ENCODE measurements around the gene STK32C. TPM values are rescaled to one million over a fixed set of nuclear protein-coding genes. Genes with fewer than 3 reads are reported as not detected.

Gene STK32C
- total and polyA plus RNA-seq, 2 of the 4 experiments (the other 2 are of a cell fraction) = 5.0 to 8.3 TPM

DNA sequence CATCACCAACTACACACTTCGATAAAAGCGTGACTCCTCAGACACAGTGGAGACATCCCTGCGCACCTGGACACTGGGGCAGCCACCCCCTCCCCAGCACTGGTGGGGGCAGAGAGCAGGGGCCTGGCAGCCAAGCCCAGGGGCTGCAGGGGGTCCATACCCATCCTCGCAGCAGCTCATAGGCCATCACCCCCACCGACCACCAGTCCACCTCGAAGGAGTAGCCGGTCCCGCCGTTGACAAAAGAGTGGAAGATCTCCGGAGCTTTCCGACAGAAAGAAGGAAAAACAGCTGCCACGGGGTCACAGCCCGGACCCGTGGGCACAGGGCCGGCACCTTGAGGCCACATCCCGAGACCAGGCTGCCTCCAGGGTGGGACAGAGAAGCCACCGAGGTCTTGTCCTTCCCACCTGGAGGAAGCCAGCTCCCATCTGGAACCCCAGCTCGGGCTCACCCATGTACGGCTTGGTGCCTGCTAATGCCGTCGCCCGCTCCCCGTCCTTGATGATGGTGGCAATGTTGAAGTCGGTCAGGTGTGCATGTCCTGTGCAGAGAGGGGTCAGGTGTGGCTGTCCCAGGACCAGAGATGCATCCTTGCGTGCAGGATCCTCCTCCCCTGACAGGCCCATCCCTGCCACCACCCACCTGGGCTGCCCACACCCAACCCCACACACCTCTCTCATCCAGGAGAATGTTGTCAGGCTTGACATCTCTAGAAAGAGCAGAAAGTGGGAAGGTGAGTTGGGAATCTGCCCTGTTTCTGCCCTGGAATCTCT is 82.5 kb downstream of the STK32C start (continued):
- no peak for TF ChIP-seq MAZ (IDR thresholded peaks at IDR 0.05; ENCODE audit: borderline replicate concordance, low read depth, low read length)

DNA sequence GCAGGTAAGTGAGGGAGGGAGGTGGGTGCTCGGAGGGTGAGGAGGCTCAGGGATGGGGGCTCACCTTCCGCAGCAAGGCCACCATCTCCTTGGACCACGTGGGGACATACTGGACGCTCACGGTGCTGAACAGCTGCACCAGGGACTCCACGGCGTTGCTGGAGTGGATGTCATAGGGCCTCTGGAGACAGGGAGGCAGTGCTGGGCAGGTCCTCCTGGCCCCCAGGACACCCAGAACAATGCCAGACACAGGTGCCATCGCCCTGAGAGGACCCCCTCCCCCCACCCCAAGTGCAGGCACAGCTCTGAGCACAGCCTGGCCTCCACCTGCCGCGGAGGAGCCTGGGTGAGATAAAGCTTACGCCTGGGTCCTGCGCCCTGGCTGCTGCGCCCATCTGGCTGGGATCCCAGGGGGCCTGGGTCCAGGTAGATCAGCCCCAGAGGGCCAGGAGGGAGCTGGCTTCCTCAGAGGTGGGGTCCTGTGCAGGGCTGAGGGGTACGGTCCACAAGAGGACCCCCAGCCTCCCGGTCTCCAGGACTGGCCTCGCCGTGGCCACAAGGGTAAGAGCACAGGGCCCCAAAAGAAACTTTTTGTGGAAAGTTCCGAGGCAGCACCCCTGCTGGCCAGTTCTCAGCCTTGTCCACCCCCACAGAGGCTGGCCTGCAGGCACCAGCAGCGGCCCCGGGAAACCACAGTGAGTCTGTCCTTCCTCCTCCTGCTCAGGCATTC is 83.2 kb downstream of the STK32C start:
- no peak overlapping the region for H4K91ac ChIP-seq (ENCODE audit: insufficient read depth, low read depth, low read length)
- dilution Hi-C loops (cut with HindIII; ENCODE audit: low sequenced_read_pairs, unreplicated experiment) (loop anchor here (25.0 kb wide), 1 partner anchor 113 kb away; the partner anchor contains the start of gene LRRC27), intact Hi-C loops (cut with micrococcal nuclease) (no loop called here), in situ Hi-C loops (cut with MboI; ENCODE audit: low sequenced_read_pairs) (loop anchor here (5.0 to 10.0 kb wide), 3 partner anchors 123 to 410 kb away; no protein-coding TSS in a partner anchor)
- H3K4me3 ChIP-seq (ENCODE audit: insufficient read depth, low read depth, low read length) = no peak overlapping the region
- H3K79me1 ChIP-seq (ENCODE audit: low read depth in 1 of 2, low read length in 2 of 2) = no peaks in the 10 kb centered on the region
- peak overlapping the region; percentile 21 for H2AFZ ChIP-seq (replicated peaks; ENCODE audit: low read length, poor library complexity)
- H3K18ac ChIP-seq (ENCODE audit: low read depth, low read length) = no peak overlapping the region
- H3K9me1 ChIP-seq (ENCODE audit: insufficient read depth, low read length) = no peaks in the 10 kb centered on the region
- no peak overlapping the region for H4K5ac ChIP-seq (ENCODE audit: low read depth, low read length)
- H2BK15ac ChIP-seq (ENCODE audit: low read depth, low read length) = no peak overlapping the region
- no peak overlapping the region for H3K23ac ChIP-seq (ENCODE audit: low read depth, low read length)
- H3K4ac ChIP-seq (ENCODE audit: low read depth, low read length) = no peak overlapping the region
- 81% methylated on average over 6 of the region's 20 CpGs; no CpG with 5 or more reads in 1 of the 2 experiments for WGBS, 2 experiments (ENCODE audit: extremely low coverage in 2 of 2, insufficient read length in 1 of 2)
- H3K9ac ChIP-seq (ENCODE audit: low read depth, low read length) = no peak overlapping the region
- H2AK5ac ChIP-seq (ENCODE audit: low read depth, low read length) = no peak overlapping the region
- TF ChIP-seq CTCF (conservative IDR thresholded peaks at IDR 0.05; ENCODE audit: low read depth, low read length) = 0 out of 2 replicates have a peak, but pooled peaks have one; percentile 6
- no peak for TF ChIP-seq ELK1 (IDR thresholded peaks at IDR 0.05; ENCODE audit: borderline replicate concordance, low read depth, low read length)
- H3K14ac ChIP-seq (replicated peaks; ENCODE audit: low read depth, low read length) = no peak overlapping the region
- H2BK120ac ChIP-seq (ENCODE audit: low read depth, low read length) = no peak overlapping the region
- BruUV-seq (replicated peaks) = no TSS peak
- ChIA-PET CTCF (no interaction called here), POLR2A (ENCODE audit: unreplicated experiment) (no interaction called here)
- no peaks in the 10 kb centered on the region for H3K27me3 ChIP-seq (ENCODE audit: control insufficient read depth, insufficient read depth, low read length)
- H3K27ac ChIP-seq (ENCODE audit: insufficient read depth, low read length) = no peak overlapping the region
- no peak overlapping the region for H3K4me2 ChIP-seq (ENCODE audit: low read depth, low read length)
- no peak overlapping the region for H2BK5ac ChIP-seq (ENCODE audit: low read depth, low read length, poor library complexity, severe bottlenecking)
- no peak overlapping the region for H3K56ac ChIP-seq (ENCODE audit: extremely low read depth, insufficient read depth, low read length)
- no peak overlapping the region for H2BK20ac ChIP-seq (ENCODE audit: low read depth, low read length)
- no peaks in the 10 kb centered on the region for H3K4me1 ChIP-seq (ENCODE audit: control insufficient read depth, insufficient read depth, low read length)
- H4K20me1 ChIP-seq (ENCODE audit: insufficient read depth, low read length) = no peaks in the 10 kb centered on the region
- no peak overlapping the region for H2AK9ac ChIP-seq (replicated peaks; ENCODE audit: low read depth, low read length, poor library complexity)
- no peaks in the 10 kb centered on the region for H3K36me3 ChIP-seq (ENCODE audit: control insufficient read depth, insufficient read depth, low read length)
- peak; percentile 3 for DNase-seq
- no peaks in the 10 kb centered on the region for H3K9me3 ChIP-seq (ENCODE audit: control insufficient read depth, insufficient read depth, low read length)
- no peak for ATAC-seq (ENCODE audit: low read depth)
- no peak overlapping the region for H4K8ac ChIP-seq (ENCODE audit: low read depth in 2 of 2, low read length in 2 of 2)
